Thoracic aorta (tissue), 2 donors: ENCODE results near the gene TBL1Y. TPM values are rescaled to one million over a fixed set of nuclear protein-coding genes. Genes with fewer than 3 reads are reported as not detected.
"Not testable (repeated sequence)": the region's sequence is repeated elsewhere in the genome, so short reads cannot be mapped to it uniquely, and the experiment has no call there.

ENCODE experiments used
- ATAC-seq: fragments of 150-250 bp; one replicate; pipeline ENCODE4 v1.8.0; 2017; ENCODE audit warnings: low read depth; ENCODE audit not compliant: insufficient number of reproducible peaks, low FRiP score
- DNase-seq: peaks from one replicate; pipeline ENCODE4 v3.0.0-alpha.2; 2020; ENCODE audit warnings: low spot score
- H3K27ac ChIP-seq, 2 donors: fragments of 200-600 bp; sonication (generic); 1 replicate in 1 of 2; 2 replicates in 1 of 2; pipeline ENCODE4 v1.5.1; 2016; ENCODE audit warnings: mild to moderate bottlenecking in 2 of 2, moderate library complexity in 2 of 2
- H3K27me3 ChIP-seq: fragments of 200-600 bp; sonication (generic); replicated peaks from 2 replicates; pipeline ENCODE4 v1.6.0; 2016; ENCODE audit warnings: mild to moderate bottlenecking; ENCODE audit not compliant: insufficient read depth
- H3K36me3 ChIP-seq: fragments of 200-600 bp; sonication (generic); one replicate; pipeline ENCODE4 v1.5.1; 2016
- H3K4me1 ChIP-seq, 2 donors: fragments of 200-600 bp; sonication (generic); 1 replicate in 1 of 2; 2 replicates in 1 of 2; pipeline versions ENCODE4 v1.5.1 to v1.6.0; 2016; ENCODE audit warnings: low read depth in 2 of 2, mild to moderate bottlenecking in 1 of 2; ENCODE audit not compliant: control insufficient read depth in 1 of 2
- H3K4me3 ChIP-seq: fragments of 200-600 bp; sonication (generic); 2 replicates; pipeline ENCODE4 v1.5.1; 2016; ENCODE audit warnings: mild to moderate bottlenecking
- H3K9me3 ChIP-seq: fragments of 200-600 bp; sonication (generic); 2 replicates; pipeline ENCODE4 v1.5.1; 2016
- total RNA-seq, 2 donors: library from RNA; depleted of rRNA; stranded (reverse); fragments of >200 nt; gene quantifications; one replicate each; pipeline versions ENCODE4 v1.1.0 to v1.2.3, GENCODE V29; 2016
- TF ChIP-seq, protein P1 (sequence below): fragments of 200-600 bp; sonication (generic); IDR thresholded peaks from one replicate; pipeline ENCODE4 v1.5.1; 2019; ENCODE audit warnings: antibody characterized with exemption

Gene TBL1Y
- total RNA-seq, 2 donors from 2014 or later, result 0.27 to 0.28 TPM

DNA sequence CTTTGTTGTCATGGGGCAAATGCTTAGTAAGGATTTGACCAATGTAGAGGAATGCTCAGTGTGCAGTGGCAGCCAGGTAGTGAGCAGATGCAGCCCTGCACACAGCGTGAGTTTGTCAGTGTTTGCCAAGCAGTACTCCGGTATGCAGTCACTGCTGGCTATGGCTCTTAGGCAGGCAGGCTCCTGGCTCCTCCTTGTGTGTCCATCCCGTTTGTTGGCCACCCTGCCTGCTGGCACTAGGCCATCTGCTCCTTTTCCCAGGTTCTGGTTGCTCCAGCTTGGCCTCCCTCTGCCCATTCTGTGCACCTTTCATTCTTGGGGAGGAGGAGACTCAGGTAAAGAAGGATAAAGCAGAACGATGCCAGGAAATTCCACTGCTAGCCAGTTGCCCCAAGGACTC is 106.0 kb downstream of the TBL1Y start:
- TF ChIP-seq, protein P1, sequence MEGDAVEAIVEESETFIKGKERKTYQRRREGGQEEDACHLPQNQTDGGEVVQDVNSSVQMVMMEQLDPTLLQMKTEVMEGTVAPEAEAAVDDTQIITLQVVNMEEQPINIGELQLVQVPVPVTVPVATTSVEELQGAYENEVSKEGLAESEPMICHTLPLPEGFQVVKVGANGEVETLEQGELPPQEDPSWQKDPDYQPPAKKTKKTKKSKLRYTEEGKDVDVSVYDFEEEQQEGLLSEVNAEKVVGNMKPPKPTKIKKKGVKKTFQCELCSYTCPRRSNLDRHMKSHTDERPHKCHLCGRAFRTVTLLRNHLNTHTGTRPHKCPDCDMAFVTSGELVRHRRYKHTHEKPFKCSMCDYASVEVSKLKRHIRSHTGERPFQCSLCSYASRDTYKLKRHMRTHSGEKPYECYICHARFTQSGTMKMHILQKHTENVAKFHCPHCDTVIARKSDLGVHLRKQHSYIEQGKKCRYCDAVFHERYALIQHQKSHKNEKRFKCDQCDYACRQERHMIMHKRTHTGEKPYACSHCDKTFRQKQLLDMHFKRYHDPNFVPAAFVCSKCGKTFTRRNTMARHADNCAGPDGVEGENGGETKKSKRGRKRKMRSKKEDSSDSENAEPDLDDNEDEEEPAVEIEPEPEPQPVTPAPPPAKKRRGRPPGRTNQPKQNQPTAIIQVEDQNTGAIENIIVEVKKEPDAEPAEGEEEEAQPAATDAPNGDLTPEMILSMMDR, result no peak
- no peaks in the 10 kb centered on the region for H3K27me3 ChIP-seq
- ATAC-seq (no peak), DNase-seq (no peak)
- H3K9me3 ChIP-seq, result no peaks in the 10 kb centered on the region
- H3K4me3 ChIP-seq, result no peak overlapping the region
- no peaks in the 10 kb centered on the region for H3K4me1 ChIP-seq
- H3K36me3 ChIP-seq, result no peaks in the 10 kb centered on the region
- no peak overlapping the region for H3K27ac ChIP-seq

DNA sequence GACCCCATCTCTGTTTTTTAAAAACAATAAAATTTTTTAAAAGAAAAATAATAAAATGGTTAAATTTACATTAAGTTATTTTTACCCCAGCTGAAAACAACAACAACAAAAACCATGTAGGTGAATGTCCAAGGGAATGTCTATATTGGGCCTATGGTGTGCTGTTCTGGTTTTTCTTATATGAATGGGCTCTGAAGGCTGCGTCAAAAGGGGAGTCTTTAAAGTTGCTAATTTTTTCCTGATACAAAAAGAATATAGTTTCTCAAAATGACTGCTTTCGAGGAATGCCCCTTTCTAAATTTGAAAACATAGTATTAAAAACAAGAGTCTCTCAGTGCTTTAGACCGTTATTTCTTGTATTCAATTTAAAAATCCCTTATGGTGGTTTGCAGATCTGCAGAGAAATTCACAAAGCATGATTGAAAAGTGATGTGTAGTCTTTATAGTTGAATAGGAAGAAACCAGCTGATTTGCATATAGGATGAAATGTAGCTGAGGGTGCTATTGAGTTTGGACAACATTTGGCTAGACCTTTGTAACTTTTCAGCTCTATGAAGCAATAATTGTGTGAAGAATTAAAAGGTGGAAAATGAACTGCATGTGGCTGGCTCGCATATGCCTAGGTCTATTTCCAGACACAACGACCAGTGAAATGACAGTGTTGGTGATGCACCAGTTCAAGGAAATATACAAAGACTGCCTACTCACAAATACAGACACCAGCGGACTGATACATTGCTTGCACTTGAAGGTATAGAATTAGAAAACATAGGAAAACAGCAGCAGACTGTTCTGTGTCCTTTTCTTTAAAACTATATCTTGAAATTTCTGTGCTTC is 107.0 kb downstream of the TBL1Y start:
- TF ChIP-seq, protein P1, result no peak
- Histone ChIP-seq H3K27me3 (no peaks in the 10 kb centered on the region), H3K27ac (no peak overlapping the region), H3K9me3 (no peaks in the 10 kb centered on the region), H3K4me1 (no peaks in the 10 kb centered on the region), H3K4me3 (no peak overlapping the region), H3K36me3 (no peaks in the 10 kb centered on the region)
- DNase-seq (no peak), ATAC-seq (no peak)

DNA sequence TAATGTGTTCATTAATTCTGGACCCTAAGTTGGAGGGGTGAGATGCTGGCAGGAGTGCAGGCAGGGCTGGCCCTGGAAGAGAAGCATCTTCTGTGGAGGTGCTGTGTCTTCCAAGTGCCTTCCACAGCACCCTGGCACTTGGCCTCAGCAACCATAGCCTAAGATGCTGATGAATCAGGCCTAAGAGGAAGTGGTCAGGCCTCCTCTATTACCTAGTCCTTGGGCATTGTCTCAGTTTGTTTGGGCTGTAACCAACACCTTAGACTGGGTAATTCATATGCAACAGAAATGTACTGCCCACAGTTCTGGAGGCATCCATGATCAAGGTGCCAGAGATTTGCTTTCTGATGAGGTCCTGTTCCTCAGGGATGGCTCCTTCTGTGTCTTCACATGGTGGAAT is 128.5 kb downstream of the TBL1Y start:
- no peaks in the 10 kb centered on the region for H3K4me1 ChIP-seq
- TF ChIP-seq, protein P1, result no peak
- H3K36me3 ChIP-seq, result no peaks in the 10 kb centered on the region
- DNase-seq, result no peak
- no peak overlapping the region for H3K27ac ChIP-seq
- ATAC-seq, result no peak
- H3K27me3 ChIP-seq, result no peaks in the 10 kb centered on the region
- no peaks in the 10 kb centered on the region for H3K9me3 ChIP-seq
- no peak overlapping the region for H3K4me3 ChIP-seq

DNA sequence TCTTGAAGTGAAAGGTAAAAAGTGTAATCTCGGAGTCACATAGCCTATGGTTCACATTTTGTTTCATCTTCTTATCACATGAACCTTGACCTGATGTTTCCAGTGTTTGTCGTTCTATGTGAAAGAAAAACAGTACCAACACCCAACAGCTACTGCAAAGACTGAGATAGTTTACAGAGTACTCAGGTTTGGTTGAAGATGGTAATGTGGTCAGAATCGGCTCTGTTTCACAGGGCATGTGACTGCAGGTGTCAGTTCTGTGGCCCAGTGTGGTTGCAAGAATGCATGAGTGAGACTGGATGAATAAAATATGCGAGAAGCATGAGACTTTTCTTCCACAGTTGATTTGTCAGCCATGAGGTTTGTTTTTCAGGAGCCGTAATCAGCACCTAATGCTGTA is 130.2 kb downstream of the TBL1Y start:
- Histone ChIP-seq H3K36me3 (no peaks in the 10 kb centered on the region), H3K4me3 (no peak overlapping the region), H3K9me3 (no peaks in the 10 kb centered on the region), H3K27me3 (no peaks in the 10 kb centered on the region), H3K4me1 (no peaks in the 10 kb centered on the region), H3K27ac (no peak overlapping the region)
- DNase-seq (no peak), ATAC-seq (no peak)
- TF ChIP-seq, protein P1, result no peak

DNA sequence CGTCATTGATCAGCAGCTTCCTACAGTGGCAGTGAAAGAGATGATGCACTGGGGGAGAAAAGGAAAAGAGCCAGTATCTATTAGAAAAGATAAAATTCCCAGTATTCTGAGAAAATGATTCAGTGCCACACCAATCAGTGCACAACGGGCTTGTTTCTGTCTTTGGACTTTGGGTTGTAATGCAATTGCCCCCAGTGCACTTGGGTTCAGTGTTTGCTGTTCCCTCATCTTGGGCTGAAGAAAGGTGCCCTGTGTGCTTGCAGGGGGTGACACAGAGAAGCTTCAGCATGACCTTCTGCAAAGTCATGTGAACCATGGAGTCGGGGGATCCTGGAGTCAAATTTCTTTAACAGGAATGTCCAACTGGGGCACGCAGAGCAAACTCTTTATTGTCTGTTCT is 131.5 kb downstream of the TBL1Y start:
- H3K36me3 ChIP-seq, result no peaks in the 10 kb centered on the region
- no peak for DNase-seq

DNA sequence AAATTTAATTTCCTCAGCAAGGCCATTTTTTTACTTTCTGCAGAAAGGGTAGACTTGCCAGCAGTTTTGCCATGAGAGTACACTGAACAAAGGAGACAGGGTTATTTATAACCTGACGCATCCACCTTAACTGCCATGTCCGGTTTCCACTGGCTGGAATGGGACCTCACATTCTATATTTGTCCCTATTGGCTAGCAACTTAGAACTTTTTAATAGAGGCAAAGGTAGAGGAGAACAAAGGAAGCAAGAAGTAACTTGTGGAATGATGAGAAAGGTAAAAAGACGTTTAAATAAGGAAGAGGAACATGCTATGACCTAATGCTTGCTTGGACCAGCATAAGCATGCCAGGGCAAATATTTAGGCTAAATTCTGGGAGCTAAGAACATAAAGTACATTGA is 142.0 kb downstream of the TBL1Y start:
- H3K27ac ChIP-seq, ATAC-seq, H3K27me3 ChIP-seq, H3K4me1 ChIP-seq, H3K4me3 ChIP-seq, DNase-seq, H3K36me3 ChIP-seq, H3K9me3 ChIP-seq: not testable (repeated sequence)

More for the DNA sequence above, 131.5 kb downstream of the TBL1Y start:
- no peaks in the 10 kb centered on the region for H3K27me3 ChIP-seq
- no peak overlapping the region for H3K4me3 ChIP-seq
- H3K9me3 ChIP-seq, result no peaks in the 10 kb centered on the region
- TF ChIP-seq, protein P1, result no peak
- H3K4me1 ChIP-seq, result no peaks in the 10 kb centered on the region
- no peak overlapping the region for H3K27ac ChIP-seq
- ATAC-seq, result no peak
